Thyroid gland (tissue), 4 donors: Measurements from ENCODE around the gene SEMA4A. TPM values are rescaled to one million over a fixed set of nuclear protein-coding genes. Genes with fewer than 3 reads are reported as not detected.

Source experiments
- DNase-seq, 2 donors: peaks; one replicate each; pipeline ENCODE4 v3.0.0-alpha.2; 2019
- H3K27ac ChIP-seq, 3 donors: fragments of 200-600 bp; sonication (generic); 1 replicate in 2 of 3; 2 replicates in 1 of 3; pipeline ENCODE4 v1.5.1; 2016 to 2019; ENCODE audit warnings: mild to moderate bottlenecking in 1 of 3, moderate library complexity in 1 of 3
- H3K27me3 ChIP-seq: fragments of 200-600 bp; sonication (generic); one replicate; pipeline ENCODE4 v1.5.1; 2019
- H3K36me3 ChIP-seq, 2 donors: fragments of 200-600 bp; sonication (generic); one replicate each; pipeline ENCODE4 v1.5.1; 2016 to 2019
- H3K4me1 ChIP-seq, 2 donors: fragments of 200-600 bp; sonication (generic); one replicate each; pipeline ENCODE4 v1.5.1; 2017 to 2019
- H3K4me3 ChIP-seq, 3 donors: fragments of 200-600 bp; sonication (generic); replicated peaks in 1 of 3; 1 replicate in 2 of 3; 2 replicates in 1 of 3; pipeline ENCODE4 v1.5.1; 2016; ENCODE audit warnings: mild to moderate bottlenecking in 1 of 3
- H3K9me3 ChIP-seq: fragments of 200-600 bp; sonication (generic); one replicate; pipeline ENCODE4 v1.5.1; 2017
- CTCF ChIP-seq, 6 experiments: fragments of 200-600 bp in 3 of 6; fragments of 450-650 bp in 3 of 6; sonication (generic) in 3 of 6; IDR thresholded peaks; one replicate each; pipeline ENCODE4 v1.5.1; 2016 to 2019; ENCODE audit warnings: antibody characterized with exemption in 6 of 6, mild to moderate bottlenecking in 2 of 6, inconsistent platforms in 1 of 6, moderate library complexity in 1 of 6
- POLR2A ChIP-seq, 2 donors: fragments of 450-650 bp; IDR thresholded peaks; one replicate each; pipeline ENCODE4 v1.6.1; 2017; ENCODE audit warnings: antibody characterized with exemption in 2 of 2, mild to moderate bottlenecking in 2 of 2, moderate library complexity in 1 of 2
- WGBS, 2 donors: methylation state at CpG; one replicate each; pipeline ENCODE4 v1.1.5; 2017; 5-methylcytosine and 5-hydroxymethylcytosine counted together
- intact Hi-C: fragments of 100-400 bp; cut with DNase I; formaldehyde crosslinking; loops from one replicate; pipeline ENCODE4 v1.15.1; 2023
- total RNA-seq, 4 donors: library from RNA; depleted of rRNA; stranded (reverse); fragments of >200 nt; gene quantifications; one replicate each; pipeline ENCODE4 v1.2.3, GENCODE V29; 2016

SEMA4A gene
- total RNA-seq, 4 donors from 2014 or later, result 21.5 to 50.8 (median 37.5) TPM

GRCh38 chr1:156112276-156113137 lies 40.9 kb upstream of the SEMA4A start:
- intact Hi-C loops, result no loop called here
- Histone ChIP-seq H3K27me3 (no peaks in the 10 kb centered on the region), H3K27ac (peak overlapping the region in 1 of 3 donors; percentile 51), H3K9me3 (no peaks in the 10 kb centered on the region), H3K36me3 (no peaks in the 10 kb centered on the region), H3K4me3 (no peak overlapping the region), H3K4me1 (peaks cover 14 to 49% of the 10 kb centered on the region in 2 donors)
- whole genome bisulfite sequencing, 2 donors, result 59 to 70% methylated on average over 10 of the region's 10 CpGs
- DNase-seq, result no peak
- no peak for TF ChIP-seq CTCF (IDR thresholded peaks at IDR 0.05)
- no peak for TF ChIP-seq POLR2A (IDR thresholded peaks at IDR 0.05)

DNA sequence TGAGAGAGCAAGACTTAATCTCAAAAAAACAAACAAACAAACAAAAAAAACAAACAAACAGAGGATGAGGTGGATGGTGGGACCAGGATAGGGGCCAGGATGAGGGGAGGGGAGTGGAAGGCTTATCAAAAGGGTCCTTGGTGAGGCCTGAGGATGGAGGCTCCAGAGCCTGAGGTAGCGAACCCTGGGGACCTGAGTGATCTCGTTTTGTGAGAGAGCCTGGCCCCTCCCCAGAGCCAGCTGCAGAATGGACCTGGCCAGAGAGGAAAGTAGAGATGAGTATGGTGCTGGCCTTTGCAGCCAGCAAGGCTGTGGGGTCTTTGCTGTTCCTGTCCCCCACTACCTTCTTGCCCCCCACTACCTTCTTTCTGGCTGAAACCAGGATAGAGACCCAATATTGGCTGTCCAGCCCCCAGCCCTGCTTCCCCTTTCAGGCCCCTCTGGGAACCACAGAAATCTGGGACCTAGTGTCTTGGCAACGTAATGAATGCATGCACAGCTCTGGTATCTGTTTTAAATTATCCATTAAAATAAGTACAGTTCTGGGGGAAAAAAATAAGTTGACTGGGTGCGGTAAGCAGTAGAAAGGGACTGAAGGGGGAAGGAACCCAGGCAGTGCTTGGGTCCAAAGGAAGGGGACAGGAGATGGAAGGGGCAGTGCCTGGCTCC lies 40.0 kb upstream of the SEMA4A start:
- Histone ChIP-seq H3K9me3 (no peaks in the 10 kb centered on the region), H3K27ac (peak overlapping the region; percentile 95 to 98 (median 98)), H3K36me3 (no peaks in the 10 kb centered on the region), H3K4me3 (no peak overlapping the region), H3K4me1 (peaks cover 18 to 56% of the 10 kb centered on the region in 2 donors), H3K27me3 (no peaks in the 10 kb centered on the region)
- no peak for DNase-seq
- no peak for TF ChIP-seq CTCF (IDR thresholded peaks at IDR 0.05)
- no peak for TF ChIP-seq POLR2A (IDR thresholded peaks at IDR 0.05)
- intact Hi-C loops, result no loop called here
- WGBS, 2 donors, result 60 to 69% methylated on average over 4 of the region's 4 CpGs

DNA sequence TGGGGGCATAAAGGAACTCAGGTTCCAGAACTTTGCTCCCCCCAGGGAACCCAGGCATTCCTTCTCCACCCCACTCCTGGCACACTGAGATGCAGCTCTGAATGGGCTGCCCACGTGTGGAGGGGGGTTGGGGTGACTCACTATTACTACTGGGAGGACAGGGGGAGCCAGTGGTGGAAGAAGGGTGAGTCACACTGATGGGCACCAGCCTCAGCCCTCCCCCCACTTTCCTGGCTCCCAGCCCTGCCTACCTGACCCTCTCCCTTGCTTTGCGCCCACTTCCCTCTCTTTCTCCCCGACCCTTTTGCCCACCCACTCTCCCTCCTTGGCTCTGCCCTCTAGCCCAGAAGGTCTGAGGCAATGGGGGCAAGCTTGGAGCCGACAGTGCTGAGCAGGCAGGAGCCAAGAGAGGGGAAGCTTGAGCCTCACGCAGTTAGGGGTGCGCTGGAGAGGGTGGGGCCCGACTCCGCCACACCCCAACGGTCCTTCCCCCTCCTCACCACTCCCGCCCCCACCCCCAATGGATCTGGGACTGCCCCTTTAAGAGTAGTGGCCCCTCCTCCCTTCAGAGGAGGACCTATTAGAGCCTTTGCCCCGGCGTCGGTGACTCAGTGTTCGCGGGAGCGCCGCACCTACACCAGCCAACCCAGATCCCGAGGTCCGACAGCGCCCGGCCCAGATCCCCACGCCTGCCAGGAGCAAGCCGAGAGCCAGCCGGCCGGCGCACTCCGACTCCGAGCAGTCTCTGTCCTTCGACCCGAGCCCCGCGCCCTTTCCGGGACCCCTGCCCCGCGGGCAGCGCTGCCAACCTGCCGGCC lies 39.1 kb upstream of the SEMA4A start, which contains the start of gene LMNA:
TSS of gene LMNA (plus strand) at position 611 of the 818 bp plus-strand sequence. CDS start 208 bp downstream, outside the sequence.
- peaks cover 27 to 65% of the 10 kb centered on the region in 2 donors for H3K4me1 ChIP-seq

DNA sequence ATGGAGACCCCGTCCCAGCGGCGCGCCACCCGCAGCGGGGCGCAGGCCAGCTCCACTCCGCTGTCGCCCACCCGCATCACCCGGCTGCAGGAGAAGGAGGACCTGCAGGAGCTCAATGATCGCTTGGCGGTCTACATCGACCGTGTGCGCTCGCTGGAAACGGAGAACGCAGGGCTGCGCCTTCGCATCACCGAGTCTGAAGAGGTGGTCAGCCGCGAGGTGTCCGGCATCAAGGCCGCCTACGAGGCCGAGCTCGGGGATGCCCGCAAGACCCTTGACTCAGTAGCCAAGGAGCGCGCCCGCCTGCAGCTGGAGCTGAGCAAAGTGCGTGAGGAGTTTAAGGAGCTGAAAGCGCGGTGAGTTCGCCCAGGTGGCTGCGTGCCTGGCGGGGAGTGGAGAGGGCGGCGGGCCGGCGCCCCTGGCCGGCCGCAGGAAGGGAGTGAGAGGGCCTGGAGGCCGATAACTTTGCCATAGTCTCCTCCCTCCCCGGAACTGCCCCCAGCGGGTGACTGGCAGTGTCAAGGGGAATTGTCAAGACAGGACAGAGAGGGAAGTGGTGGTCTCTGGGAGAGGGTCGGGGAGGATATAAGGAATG lies 38.4 kb upstream of the SEMA4A start:
- H3K4me1 ChIP-seq, result peaks cover 34 to 72% of the 10 kb centered on the region in 2 donors
- WGBS, 2 donors, result 2% methylated on average over 17 of the region's 49 CpGs
- TF ChIP-seq POLR2A (IDR thresholded peaks at IDR 0.05) (no peak), CTCF (IDR thresholded peaks at IDR 0.05) (peak in 1 of 6 experiments; percentile 2)
- H3K27me3 ChIP-seq, result no peaks in the 10 kb centered on the region
- H3K36me3 ChIP-seq, result no peaks in the 10 kb centered on the region
- no peak for DNase-seq
- intact Hi-C loops, result no loop called here
- H3K27ac ChIP-seq, result peak overlapping the region; percentile 95 to 98 (median 98)
- H3K4me3 ChIP-seq, result peak overlapping the region; percentile 94 to 99 (median 97)
- H3K9me3 ChIP-seq, result no peaks in the 10 kb centered on the region

More for the DNA sequence above, 39.1 kb upstream of the SEMA4A start, which contains the start of gene LMNA:
- Histone ChIP-seq H3K9me3 (no peaks in the 10 kb centered on the region), H3K27ac (peak within 1 kb of the TSS; percentile 95 to 98 (median 98)), H3K36me3 (no peaks in the 10 kb centered on the region), H3K27me3 (no peaks in the 10 kb centered on the region), H3K4me3 (peak within 1 kb of the TSS; percentile 94 to 99 (median 97))
- WGBS, 2 donors, result 0 to 6% methylated on average over 8 to 10 of the region's 37 CpGs
- peak; percentile 93 to 94 for DNase-seq
- intact Hi-C loops, result no loop called here
- TF ChIP-seq POLR2A (IDR thresholded peaks at IDR 0.05) (peak; percentile 91 to 98), CTCF (IDR thresholded peaks at IDR 0.05) (no peak)
